ENCODE results near the gene AAGAB.

The AAGAB gene

DNA sequence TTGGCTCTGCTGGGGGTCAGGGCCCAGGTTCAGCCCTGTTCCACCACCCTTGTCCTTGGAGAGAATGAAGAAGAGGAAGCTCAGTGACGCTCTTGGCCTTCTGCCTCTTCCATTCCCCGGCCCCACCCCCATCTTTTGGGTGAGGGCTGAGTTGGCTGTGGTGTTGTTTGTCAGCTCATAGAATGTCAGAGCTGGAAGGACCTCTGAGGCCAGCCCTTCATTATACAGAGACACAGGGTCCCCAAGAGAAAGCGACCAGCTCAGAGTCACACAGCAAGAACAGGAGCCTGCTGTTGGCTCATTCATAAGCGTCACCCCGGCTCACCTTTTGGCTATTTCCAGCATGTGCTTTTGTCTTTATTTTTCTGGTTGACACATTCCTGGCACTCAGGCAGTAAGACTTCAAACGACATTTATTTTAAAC is 68.2 kb downstream of the AAGAB start:
- Histone ChIP-seq H3K4me3 (ENCODE audit: low read depth, low read length) (no peak overlapping the region), H3K9ac (no peak overlapping the region), H3K36me3 (ENCODE audit: control insufficient read depth, insufficient read depth, low read length) (no peaks in the 10 kb centered on the region), H2AFZ (no peak overlapping the region), H3K4me2 (ENCODE audit: low read length) (no peak overlapping the region), H3K27ac (no peak overlapping the region), H3K4me1 (no peaks in the 10 kb centered on the region), H3K27me3 (ENCODE audit: control insufficient read depth, insufficient read depth, low read length) (no peaks in the 10 kb centered on the region), H3K9me3 (ENCODE audit: control insufficient read depth, low read length) (no peaks in the 10 kb centered on the region), H3K79me2 (no peaks in the 10 kb centered on the region)
- no peak for TF ChIP-seq CTCF (IDR thresholded peaks at IDR 0.05)

- Histone ChIP-seq H3K9me3 (ENCODE audit: control insufficient read depth, low read length) (no peaks in the 10 kb centered on the region), H3K36me3 (ENCODE audit: control insufficient read depth, insufficient read depth, low read length) (no peaks in the 10 kb centered on the region), H3K79me2 (no peaks in the 10 kb centered on the region), H3K4me3 (ENCODE audit: low read depth, low read length) (no peak overlapping the region), H3K9ac (no peak overlapping the region), H3K27ac (no peak overlapping the region), H3K4me2 (ENCODE audit: low read length) (no peak overlapping the region), H3K4me1 (no peaks in the 10 kb centered on the region), H3K27me3 (ENCODE audit: control insufficient read depth, insufficient read depth, low read length) (no peaks in the 10 kb centered on the region), H2AFZ (no peak overlapping the region)
- no peak for TF ChIP-seq CTCF (IDR thresholded peaks at IDR 0.05)
Observed at GRCh38 chr15:67185621-67186225, 68.7 kb downstream of the AAGAB start.

DNA sequence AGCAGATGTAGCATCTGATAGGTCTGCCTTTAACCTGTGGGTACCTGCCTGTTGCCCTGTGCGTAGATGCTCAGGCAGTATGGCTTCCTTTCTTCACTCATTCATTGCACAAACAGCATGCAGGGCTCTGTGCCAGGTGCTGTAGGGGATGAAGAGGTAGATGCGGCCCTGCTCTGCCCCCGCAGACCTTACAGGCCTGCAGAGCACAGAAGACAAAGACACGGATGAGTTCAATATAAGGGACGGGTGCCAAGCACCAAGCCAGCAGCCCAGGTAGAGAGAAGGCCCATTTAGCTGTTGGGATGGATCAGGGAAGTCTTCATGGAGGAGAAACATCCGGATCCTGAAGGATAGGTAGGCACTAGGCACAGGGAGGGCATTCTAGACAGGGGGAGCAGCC is 69.4 kb downstream of the AAGAB start:
- Histone ChIP-seq H3K27me3 (ENCODE audit: control insufficient read depth, insufficient read depth, low read length) (no peaks in the 10 kb centered on the region), H3K79me2 (no peaks in the 10 kb centered on the region), H2AFZ (no peak overlapping the region), H3K27ac (no peak overlapping the region), H3K4me2 (ENCODE audit: low read length) (no peak overlapping the region), H3K36me3 (ENCODE audit: control insufficient read depth, insufficient read depth, low read length) (no peaks in the 10 kb centered on the region), H3K4me3 (ENCODE audit: low read depth, low read length) (no peak overlapping the region), H3K4me1 (no peaks in the 10 kb centered on the region), H3K9ac (no peak overlapping the region), H3K9me3 (ENCODE audit: control insufficient read depth, low read length) (no peaks in the 10 kb centered on the region)
- TF ChIP-seq CTCF (IDR thresholded peaks at IDR 0.05): no peak

DNA sequence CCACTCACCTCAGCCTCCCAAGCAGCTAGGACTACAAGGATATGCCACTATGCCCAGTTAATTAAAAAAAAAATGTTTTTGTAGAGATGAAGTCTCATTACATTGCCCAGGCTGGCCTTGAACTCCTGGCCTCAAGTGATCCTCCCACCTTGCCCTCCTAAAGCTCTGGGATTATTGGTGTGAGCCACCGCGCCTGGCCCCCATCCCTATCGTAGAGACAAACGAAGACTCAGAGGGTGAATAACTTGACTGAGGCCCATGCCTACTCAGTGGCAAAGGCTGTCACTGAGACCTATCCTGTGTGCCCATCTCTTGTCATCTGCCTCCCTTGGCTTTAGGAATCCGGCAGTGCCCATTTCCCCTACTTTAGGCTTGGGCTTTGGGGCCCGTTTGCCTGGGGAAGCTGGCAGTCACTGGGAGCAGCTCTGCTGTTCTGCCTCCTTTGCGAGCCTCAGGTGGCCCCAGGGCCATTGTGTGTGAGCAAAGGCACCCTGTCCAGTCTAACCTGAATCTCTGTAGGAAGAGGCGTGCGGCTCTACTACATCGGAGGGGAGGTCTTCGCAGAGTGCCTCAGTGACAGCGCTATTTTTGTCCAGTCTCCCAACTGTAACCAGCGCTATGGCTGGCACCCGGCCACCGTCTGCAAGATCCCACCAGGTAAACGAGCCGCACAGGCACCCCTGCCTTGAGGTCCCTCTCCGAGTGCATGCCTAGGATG is 70.1 kb downstream of the AAGAB start:
- Histone ChIP-seq H3K4me1 (no peaks in the 10 kb centered on the region), H2AFZ (no peak overlapping the region), H3K36me3 (ENCODE audit: control insufficient read depth, insufficient read depth, low read length) (no peaks in the 10 kb centered on the region), H3K79me2 (no peaks in the 10 kb centered on the region), H3K9me3 (ENCODE audit: control insufficient read depth, low read length) (no peaks in the 10 kb centered on the region), H3K27ac (no peak overlapping the region), H3K4me3 (ENCODE audit: low read depth, low read length) (no peak overlapping the region), H3K4me2 (ENCODE audit: low read length) (no peak overlapping the region), H3K9ac (no peak overlapping the region), H3K27me3 (ENCODE audit: control insufficient read depth, insufficient read depth, low read length) (no peaks in the 10 kb centered on the region)
- no peak for TF ChIP-seq CTCF (IDR thresholded peaks at IDR 0.05)

Data from parathyroid adenoma (tissue), 2 donors.